A172 (cell line): ENCODE data around the gene SPATA12. TPM values are rescaled to one million over a fixed set of nuclear protein-coding genes. Genes with fewer than 3 reads are reported as not detected.
"Not testable (repeated sequence)": the region's sequence is repeated elsewhere in the genome, so short reads cannot be mapped to it uniquely, and the experiment has no call there.

Source experiments
- DNase-seq: peaks from one replicate; pipeline ENCODE4 v3.0.0-alpha.2; 2015; ENCODE audit warnings: low spot score
- total RNA-seq: library from RNA; depleted of rRNA; stranded (reverse); fragments of >200 nt; shearing (Covaris generic); gene quantifications from 2 replicates; pipeline ENCODE4 v1.2.3, GENCODE V29; 2014

The SPATA12 gene
- total RNA-seq, 1 experiment from 2014 or later = 0.47 TPM

GRCh38 chr3:57082481-57082880 is 22.0 kb downstream of the SPATA12 start:
- DNase-seq = no peak

GRCh38 chr3:57083266-57083995 is 23.0 kb downstream of the SPATA12 start:
- DNase-seq = not testable (repeated sequence)

GRCh38 chr3:57085211-57085610 is 24.7 kb downstream of the SPATA12 start:
- DNase-seq = no peak

- no peak for DNase-seq
Observed at GRCh38 chr3:57086201-57086600, 25.7 kb downstream of the SPATA12 start.

- DNase-seq = no peak
Observed at GRCh38 chr3:57087361-57088092, 27.1 kb downstream of the SPATA12 start.

GRCh38 chr3:57088503-57088902 is 28.0 kb downstream of the SPATA12 start:
- DNase-seq = no peak

- DNase-seq = no peak
Observed at GRCh38 chr3:57089043-57089442, 28.6 kb downstream of the SPATA12 start.

GRCh38 chr3:57091521-57092273 is 31.2 kb downstream of the SPATA12 start:
- DNase-seq = no peak

- no peak for DNase-seq
Observed at GRCh38 chr3:57093489-57093888, 33.0 kb downstream of the SPATA12 start.

GRCh38 chr3:57093971-57094535 is 33.6 kb downstream of the SPATA12 start:
- no peak for DNase-seq

GRCh38 chr3:57094575-57094974 is 34.1 kb downstream of the SPATA12 start:
- DNase-seq = no peak

- DNase-seq = no peak
Observed at GRCh38 chr3:57095363-57095762, 34.9 kb downstream of the SPATA12 start.

GRCh38 chr3:57097536-57097935 is 37.1 kb downstream of the SPATA12 start:
- no peak for DNase-seq

- DNase-seq = no peak
Observed at GRCh38 chr3:57098418-57099310, 38.2 kb downstream of the SPATA12 start.

GRCh38 chr3:57100046-57100695 is 39.7 kb downstream of the SPATA12 start:
- DNase-seq = peak; percentile 61

GRCh38 chr3:57105585-57105984 is 45.1 kb downstream of the SPATA12 start:
- DNase-seq = no peak

GRCh38 chr3:57108684-57109083 is 48.2 kb downstream of the SPATA12 start:
- no peak for DNase-seq

GRCh38 chr3:57109437-57110199 is 49.2 kb downstream of the SPATA12 start:
- DNase-seq = no peak

GRCh38 chr3:57110214-57110613 is 49.8 kb downstream of the SPATA12 start:
- no peak for DNase-seq

- DNase-seq = no peak
Observed at GRCh38 chr3:57110798-57111197, 50.3 kb downstream of the SPATA12 start.
